Bronchial epithelial cell (primary cell): ENCODE data around the gene BEAN1. TPM values are rescaled to one million over a fixed set of nuclear protein-coding genes. Genes with fewer than 3 reads are reported as not detected.
A peak's percentile ranks its signal among the peaks of the same experiment; 100 is the strongest.

Experiments
- DNase-seq: peaks from one replicate; pipeline ENCODE4 v3.0.0-alpha.2; 2010; ENCODE audit warnings: low read depth
- FAIRE-seq: peaks from 2 replicates; lab custom pipeline; 2011; peaks lifted over from hg19 to GRCh38; lab: Jason Lieb, UNC
- H3K27me3 ChIP-seq: 2 replicates; pipeline ENCODE4 v1.5.1; 2011; ENCODE audit warnings: low read length; ENCODE audit not compliant: control insufficient read depth, insufficient read depth
- H3K36me3 ChIP-seq: 2 replicates; pipeline ENCODE4 v1.5.1; 2011; ENCODE audit warnings: low read length; ENCODE audit not compliant: control insufficient read depth, insufficient read depth
- H3K4me3 ChIP-seq: 2 replicates; pipeline ENCODE4 v1.5.1; 2011; ENCODE audit warnings: mild to moderate bottlenecking, low read depth, low read length, control low read depth
- total RNA-seq: library from RNA; depleted of rRNA; stranded (reverse); fragments of >200 nt; gene quantifications from 2 replicates; pipeline ENCODE4 v1.2.1, GENCODE V29; 2014
- TF ChIP-seq, protein P1 (sequence below): IDR thresholded peaks from 2 replicates; pipeline ENCODE4 v1.5.1; 2011; ENCODE audit warnings: mild to moderate bottlenecking, moderate library complexity, low read length, control low read depth, inconsistent platforms; ENCODE audit not compliant: insufficient read depth, severe bottlenecking

The BEAN1 gene
- total RNA-seq, 1 donor from 2014 or later = not detected

DNA sequence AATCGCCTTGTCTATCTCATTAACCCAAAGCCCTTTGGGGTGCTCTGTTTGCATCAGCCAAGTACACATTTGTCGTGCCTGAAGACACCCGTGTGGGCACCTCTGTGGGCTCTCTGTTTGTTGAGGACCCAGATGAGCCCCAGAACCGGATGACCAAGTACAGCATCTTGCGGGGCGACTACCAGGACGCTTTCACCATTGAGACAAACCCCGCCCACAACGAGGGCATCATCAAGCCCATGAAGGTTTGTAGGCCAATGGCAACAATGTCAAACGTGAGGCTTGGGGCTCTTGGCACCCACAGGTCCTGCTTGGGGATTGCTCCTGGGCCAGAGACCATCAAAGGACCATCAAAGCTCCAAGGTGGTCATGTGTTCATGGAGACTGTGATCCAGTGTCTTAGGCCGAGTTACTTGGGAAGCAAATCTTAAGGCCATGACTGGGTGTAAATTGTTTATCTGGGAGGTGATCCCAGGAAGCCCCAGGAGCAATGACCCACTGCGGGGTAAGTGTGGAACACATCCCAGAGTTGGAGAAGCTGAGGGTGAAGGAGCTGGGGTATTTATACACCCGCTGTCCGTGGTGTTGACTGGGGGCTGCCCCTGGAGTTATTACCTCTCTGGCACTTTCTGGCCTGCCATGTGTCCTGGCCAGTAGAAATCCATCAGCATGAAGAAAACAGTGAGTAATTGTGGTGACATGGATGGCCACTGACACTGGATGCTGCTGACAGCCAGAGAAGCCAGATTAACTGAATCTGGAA, 36.6 kb upstream of the BEAN1 start:
- TF ChIP-seq, protein P1, sequence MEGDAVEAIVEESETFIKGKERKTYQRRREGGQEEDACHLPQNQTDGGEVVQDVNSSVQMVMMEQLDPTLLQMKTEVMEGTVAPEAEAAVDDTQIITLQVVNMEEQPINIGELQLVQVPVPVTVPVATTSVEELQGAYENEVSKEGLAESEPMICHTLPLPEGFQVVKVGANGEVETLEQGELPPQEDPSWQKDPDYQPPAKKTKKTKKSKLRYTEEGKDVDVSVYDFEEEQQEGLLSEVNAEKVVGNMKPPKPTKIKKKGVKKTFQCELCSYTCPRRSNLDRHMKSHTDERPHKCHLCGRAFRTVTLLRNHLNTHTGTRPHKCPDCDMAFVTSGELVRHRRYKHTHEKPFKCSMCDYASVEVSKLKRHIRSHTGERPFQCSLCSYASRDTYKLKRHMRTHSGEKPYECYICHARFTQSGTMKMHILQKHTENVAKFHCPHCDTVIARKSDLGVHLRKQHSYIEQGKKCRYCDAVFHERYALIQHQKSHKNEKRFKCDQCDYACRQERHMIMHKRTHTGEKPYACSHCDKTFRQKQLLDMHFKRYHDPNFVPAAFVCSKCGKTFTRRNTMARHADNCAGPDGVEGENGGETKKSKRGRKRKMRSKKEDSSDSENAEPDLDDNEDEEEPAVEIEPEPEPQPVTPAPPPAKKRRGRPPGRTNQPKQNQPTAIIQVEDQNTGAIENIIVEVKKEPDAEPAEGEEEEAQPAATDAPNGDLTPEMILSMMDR = no peak
- no peaks in the 10 kb centered on the region for H3K36me3 ChIP-seq
- no peaks in the 10 kb centered on the region for H3K27me3 ChIP-seq
- FAIRE-seq (no peak), DNase-seq (no peak)
- no peak overlapping the region for H3K4me3 ChIP-seq

DNA sequence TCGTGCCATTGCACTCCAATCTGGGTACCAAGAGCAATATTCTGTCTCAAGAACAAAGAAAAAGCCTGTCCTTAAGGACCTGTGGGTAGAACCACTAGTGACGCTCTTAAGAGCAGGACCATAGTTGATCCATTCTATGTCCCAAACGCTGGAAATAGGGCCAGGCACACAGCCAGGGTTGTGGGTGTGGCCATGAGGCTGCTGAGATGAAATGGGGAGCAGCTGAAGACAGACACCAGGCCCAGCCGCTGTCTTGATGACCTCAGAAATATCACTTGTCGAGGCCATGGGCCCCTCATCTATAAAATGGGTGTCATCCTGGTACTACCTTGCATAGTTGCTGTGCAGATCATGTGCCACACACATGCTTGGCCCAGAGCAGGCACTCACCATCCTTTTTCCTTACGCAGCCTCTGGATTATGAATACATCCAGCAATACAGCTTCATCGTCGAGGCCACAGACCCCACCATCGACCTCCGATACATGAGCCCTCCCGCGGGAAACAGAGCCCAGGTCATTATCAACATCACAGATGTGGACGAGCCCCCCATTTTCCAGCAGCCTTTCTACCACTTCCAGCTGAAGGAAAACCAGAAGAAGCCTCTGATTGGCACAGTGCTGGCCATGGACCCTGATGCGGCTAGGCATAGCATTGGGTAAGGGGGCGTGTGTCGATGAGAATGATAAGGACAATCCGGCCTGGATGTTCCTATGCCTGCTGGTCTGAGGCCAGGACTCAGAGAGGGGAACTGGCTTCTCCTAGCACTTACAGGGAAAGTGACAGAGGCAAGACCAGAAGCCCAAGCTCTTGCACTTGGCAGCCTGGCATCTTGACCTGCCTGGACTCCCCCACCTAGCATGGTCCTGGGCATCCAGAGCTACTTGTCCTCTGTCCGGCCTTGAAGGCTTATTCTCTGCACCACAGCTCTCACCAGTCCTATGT, 35.1 kb upstream of the BEAN1 start:
- TF ChIP-seq, protein P1 = no peak
- no peaks in the 10 kb centered on the region for H3K27me3 ChIP-seq
- no peak overlapping the region for H3K4me3 ChIP-seq
- DNase-seq (no peak), FAIRE-seq (peak; percentile 52)
- no peaks in the 10 kb centered on the region for H3K36me3 ChIP-seq

GRCh38 chr16:66395806-66396555, 31.1 kb upstream of the BEAN1 start:
- TF ChIP-seq, protein P1 = no peak
- H3K4me3 ChIP-seq = no peak overlapping the region
- no peaks in the 10 kb centered on the region for H3K27me3 ChIP-seq
- FAIRE-seq = peak; percentile 28
- H3K36me3 ChIP-seq = no peaks in the 10 kb centered on the region
- DNase-seq = no peak

DNA sequence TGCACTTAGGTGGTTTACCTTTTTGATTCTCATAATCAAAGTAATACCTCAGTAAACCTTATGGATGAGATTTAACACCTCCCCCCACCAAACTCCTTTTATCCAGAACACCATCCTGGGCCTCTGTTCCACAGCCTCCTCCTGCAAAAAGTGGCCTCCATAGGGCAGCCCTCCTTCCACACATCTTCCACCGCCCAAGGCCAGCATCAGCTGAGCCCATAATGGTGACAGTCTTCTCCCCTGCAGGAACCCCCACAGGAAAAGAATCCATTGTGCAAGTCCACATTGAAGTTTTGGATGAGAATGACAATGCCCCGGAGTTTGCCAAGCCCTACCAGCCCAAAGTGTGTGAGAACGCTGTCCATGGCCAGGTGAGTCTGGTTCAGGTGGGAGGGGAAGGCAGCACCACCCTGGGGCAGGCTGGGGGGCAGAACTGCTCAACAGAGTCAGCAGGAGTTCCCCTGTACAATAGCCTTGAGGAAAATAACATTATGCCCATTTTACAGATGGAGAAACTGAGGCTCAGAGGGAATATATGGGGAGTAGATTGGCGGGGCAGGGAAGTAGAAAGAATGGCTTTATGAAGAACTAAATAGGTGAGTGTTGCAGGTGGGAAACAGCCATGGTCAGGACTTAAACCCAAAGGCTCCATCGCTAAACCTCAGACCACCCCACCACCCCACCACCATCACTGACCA, 29.2 kb upstream of the BEAN1 start:
- FAIRE-seq = no peak
- no peaks in the 10 kb centered on the region for H3K36me3 ChIP-seq
- no peak overlapping the region for H3K4me3 ChIP-seq
- H3K27me3 ChIP-seq = no peaks in the 10 kb centered on the region
- DNase-seq = no peak
- TF ChIP-seq, protein P1 = no peak

DNA sequence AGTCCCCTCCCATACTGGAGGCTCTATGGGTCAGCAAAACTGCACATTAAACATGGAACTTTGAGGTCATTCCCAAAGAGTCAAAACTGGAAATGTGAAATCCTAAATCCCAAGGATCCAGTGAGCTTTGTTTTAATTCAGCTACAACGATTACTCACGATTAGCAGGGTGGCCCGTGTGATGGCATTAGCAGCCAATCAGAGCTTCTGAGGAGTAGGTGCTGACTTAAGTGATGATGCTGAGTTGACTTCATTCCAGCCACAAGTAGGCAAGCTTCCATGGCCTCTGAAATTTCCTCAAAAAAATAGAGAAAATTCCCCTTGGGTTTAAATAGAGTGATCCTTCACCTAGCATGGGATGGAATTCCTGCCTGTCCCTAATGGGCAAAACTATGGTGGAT, 28.1 kb upstream of the BEAN1 start:
- Histone ChIP-seq H3K4me3 (no peak overlapping the region), H3K27me3 (no peaks in the 10 kb centered on the region), H3K36me3 (no peaks in the 10 kb centered on the region)
- DNase-seq (no peak), FAIRE-seq (no peak)
- TF ChIP-seq, protein P1 = no peak
